ENCODE data around the gene DRAM2. TPM values are rescaled to one million over a fixed set of nuclear protein-coding genes. Genes with fewer than 3 reads are reported as not detected.

DRAM2 gene
- total RNA-seq, 1 experiment from 2014 or later, result 17.0 TPM

DNA sequence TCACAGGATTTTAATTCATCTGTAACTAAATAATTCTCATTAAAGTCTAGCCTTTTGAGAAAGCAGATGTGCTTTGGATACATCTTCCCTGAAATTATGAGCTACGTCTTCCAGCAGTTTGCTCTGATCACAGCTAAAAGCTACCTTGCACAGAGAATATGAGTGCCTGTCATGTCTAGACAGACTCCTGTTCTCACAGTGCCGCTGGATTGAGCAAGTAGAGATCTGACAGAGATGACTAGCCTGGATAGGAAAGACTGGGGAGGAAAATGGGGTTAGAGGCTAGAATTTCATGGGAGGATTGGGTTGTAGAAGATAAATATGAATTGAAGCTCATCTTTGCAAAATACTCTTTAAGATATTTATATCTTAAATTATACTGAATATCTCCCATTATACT, 24.3 kb upstream of the DRAM2 start:
- no peaks in the 10 kb centered on the region for H3K9me3 ChIP-seq (ENCODE audit: low read depth, low read length, poor library complexity, severe bottlenecking)
- no peak overlapping the region for H3K27ac ChIP-seq (ENCODE audit: low read depth, low read length, poor library complexity, severe bottlenecking)
- H3K4me1 ChIP-seq (ENCODE audit: insufficient read depth, low read length, poor library complexity, severe bottlenecking), result peaks cover 6% of the 10 kb centered on the region
- H3K4me3 ChIP-seq (ENCODE audit: low read depth, low read length, poor library complexity, severe bottlenecking), result no peak overlapping the region
- CTCF ChIA-PET, result no interaction called here
- no peak for DNase-seq (ENCODE audit: low spot score)
- H3K36me3 ChIP-seq (ENCODE audit: insufficient read depth, low read length, poor library complexity, severe bottlenecking), result peaks cover 8% of the 10 kb centered on the region
- POLR2A ChIA-PET (ENCODE audit: low non-redundant PET), result no interaction called here
- no peaks in the 10 kb centered on the region for H3K27me3 ChIP-seq (replicated peaks; ENCODE audit: insufficient read depth, low read depth, low read length, poor library complexity)
- TF ChIP-seq, protein P1, sequence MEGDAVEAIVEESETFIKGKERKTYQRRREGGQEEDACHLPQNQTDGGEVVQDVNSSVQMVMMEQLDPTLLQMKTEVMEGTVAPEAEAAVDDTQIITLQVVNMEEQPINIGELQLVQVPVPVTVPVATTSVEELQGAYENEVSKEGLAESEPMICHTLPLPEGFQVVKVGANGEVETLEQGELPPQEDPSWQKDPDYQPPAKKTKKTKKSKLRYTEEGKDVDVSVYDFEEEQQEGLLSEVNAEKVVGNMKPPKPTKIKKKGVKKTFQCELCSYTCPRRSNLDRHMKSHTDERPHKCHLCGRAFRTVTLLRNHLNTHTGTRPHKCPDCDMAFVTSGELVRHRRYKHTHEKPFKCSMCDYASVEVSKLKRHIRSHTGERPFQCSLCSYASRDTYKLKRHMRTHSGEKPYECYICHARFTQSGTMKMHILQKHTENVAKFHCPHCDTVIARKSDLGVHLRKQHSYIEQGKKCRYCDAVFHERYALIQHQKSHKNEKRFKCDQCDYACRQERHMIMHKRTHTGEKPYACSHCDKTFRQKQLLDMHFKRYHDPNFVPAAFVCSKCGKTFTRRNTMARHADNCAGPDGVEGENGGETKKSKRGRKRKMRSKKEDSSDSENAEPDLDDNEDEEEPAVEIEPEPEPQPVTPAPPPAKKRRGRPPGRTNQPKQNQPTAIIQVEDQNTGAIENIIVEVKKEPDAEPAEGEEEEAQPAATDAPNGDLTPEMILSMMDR (conservative IDR thresholded peaks at IDR 0.05; ENCODE audit: low read depth, low read length), result no peak
- TF ChIP-seq EZH2 (IDR thresholded peaks at IDR 0.05; ENCODE audit: borderline replicate concordance, low read depth, low read length, poor library complexity, severe bottlenecking), result no peak
- intact Hi-C loops (cut with micrococcal nuclease; ENCODE audit: unreplicated experiment), result no loop called here
- BruUV-seq (replicated peaks), result no TSS peak

GRCh38 chr1:111163363-111163762, 23.5 kb upstream of the DRAM2 start:
- Histone ChIP-seq H3K27ac (ENCODE audit: low read depth, low read length, poor library complexity, severe bottlenecking) (no peak overlapping the region), H3K4me3 (ENCODE audit: low read depth, low read length, poor library complexity, severe bottlenecking) (no peak overlapping the region), H3K36me3 (ENCODE audit: insufficient read depth, low read length, poor library complexity, severe bottlenecking) (peaks cover 8% of the 10 kb centered on the region), H3K4me1 (ENCODE audit: insufficient read depth, low read length, poor library complexity, severe bottlenecking) (peaks cover 6% of the 10 kb centered on the region), H3K27me3 (replicated peaks; ENCODE audit: insufficient read depth, low read depth, low read length, poor library complexity) (no peaks in the 10 kb centered on the region), H3K9me3 (ENCODE audit: low read depth, low read length, poor library complexity, severe bottlenecking) (no peaks in the 10 kb centered on the region)
- no peak for TF ChIP-seq EZH2 (IDR thresholded peaks at IDR 0.05; ENCODE audit: borderline replicate concordance, low read depth, low read length, poor library complexity, severe bottlenecking)
- TF ChIP-seq, protein P1 (conservative IDR thresholded peaks at IDR 0.05; ENCODE audit: low read depth, low read length), result no peak
- BruUV-seq (replicated peaks), result no TSS peak
- POLR2A ChIA-PET (ENCODE audit: low non-redundant PET), result no interaction called here
- CTCF ChIA-PET, result no interaction called here
- intact Hi-C loops (cut with micrococcal nuclease; ENCODE audit: unreplicated experiment), result no loop called here
- no peak for DNase-seq (ENCODE audit: low spot score)

GRCh38 chr1:111162488-111162880, 22.6 kb upstream of the DRAM2 start:
- no peaks in the 10 kb centered on the region for H3K27me3 ChIP-seq (replicated peaks; ENCODE audit: insufficient read depth, low read depth, low read length, poor library complexity)
- no peak for TF ChIP-seq EZH2 (IDR thresholded peaks at IDR 0.05; ENCODE audit: borderline replicate concordance, low read depth, low read length, poor library complexity, severe bottlenecking)
- TF ChIP-seq, protein P1 (conservative IDR thresholded peaks at IDR 0.05; ENCODE audit: low read depth, low read length), result no peak
- peaks cover 6% of the 10 kb centered on the region for H3K4me1 ChIP-seq (ENCODE audit: insufficient read depth, low read length, poor library complexity, severe bottlenecking)
- H3K9me3 ChIP-seq (ENCODE audit: low read depth, low read length, poor library complexity, severe bottlenecking), result no peaks in the 10 kb centered on the region
- CTCF ChIA-PET, result no interaction called here
- BruUV-seq (replicated peaks), result no TSS peak
- intact Hi-C loops (cut with micrococcal nuclease; ENCODE audit: unreplicated experiment), result no loop called here
- no peak overlapping the region for H3K4me3 ChIP-seq (ENCODE audit: low read depth, low read length, poor library complexity, severe bottlenecking)
- POLR2A ChIA-PET (ENCODE audit: low non-redundant PET), result no interaction called here
- no peak overlapping the region for H3K27ac ChIP-seq (ENCODE audit: low read depth, low read length, poor library complexity, severe bottlenecking)
- DNase-seq (ENCODE audit: low spot score), result no peak
- peaks cover 3% of the 10 kb centered on the region for H3K36me3 ChIP-seq (ENCODE audit: insufficient read depth, low read length, poor library complexity, severe bottlenecking)

Measured in A673 (cell line).